ENCODE results near the gene SNX7.

GRCh38 chr1:98749152-98749756 is 87.7 kb downstream of the SNX7 start:
- no peak for TF ChIP-seq POLR2A (IDR thresholded peaks at IDR 0.05)
- peak in 1 of 5 experiments; percentile 9 for TF ChIP-seq CTCF (IDR thresholded peaks at IDR 0.05 in 4 of 5, conservative IDR thresholded peaks at IDR 0.05 in 1 of 5)
